ENCODE measurements around the gene NSUN4. TPM values are rescaled to one million over a fixed set of nuclear protein-coding genes. Genes with fewer than 3 reads are reported as not detected.
A peak's percentile ranks its signal among the peaks of the same experiment; 100 is the strongest.
"Not testable (repeated sequence)": the region's sequence is repeated elsewhere in the genome, so short reads cannot be mapped to it uniquely, and the experiment has no call there.

The NSUN4 gene
- total RNA-seq, 4 donors from 2014 or later, result 15.6 to 62.3 (median 22.9) TPM

GRCh38 chr1:46309401-46310159, 31.0 kb upstream of the NSUN4 start:
- whole genome bisulfite sequencing, 2 donors, result 85 to 92% methylated on average over 16 of the region's 16 CpGs
- DNase-seq (ENCODE audit: low spot score in 2 of 2), result peak in 1 of 2 donors; percentile 40
- TF ChIP-seq POLR2A (IDR thresholded peaks at IDR 0.05) (no peak), CTCF (IDR thresholded peaks at IDR 0.05) (no peak)
- intact Hi-C loops (cut with DNase I; ENCODE audit: low total_unique reads), result no loop called here
- H3K4me3 ChIP-seq (ENCODE audit: low read depth, poor library complexity, severe bottlenecking), result no peak overlapping the region

DNA sequence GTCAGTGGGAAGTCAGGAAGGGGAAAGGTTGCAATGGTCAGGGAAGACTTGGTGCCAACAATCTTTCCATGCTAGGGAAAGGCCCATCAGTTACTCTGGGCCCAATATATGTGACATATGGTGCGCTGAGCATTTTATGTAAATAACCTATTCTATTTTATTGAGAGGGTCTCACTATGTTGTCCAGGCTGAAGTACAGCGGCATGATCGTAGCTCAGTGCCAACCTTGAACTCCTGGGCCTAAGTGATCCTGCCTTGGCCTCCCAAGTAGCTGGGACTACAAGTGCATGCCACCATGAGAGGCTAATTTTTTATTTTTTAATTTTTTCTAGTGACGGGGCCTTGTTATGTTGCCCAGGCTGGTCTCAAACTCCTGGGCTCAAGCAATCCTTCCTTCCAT, 30.3 kb upstream of the NSUN4 start:
- peak in 1 of 2 donors; percentile 21 for DNase-seq (ENCODE audit: low spot score in 2 of 2)
- 94 to 95% methylated on average over 4 of the region's 4 CpGs for WGBS, 2 donors
- TF ChIP-seq POLR2A (IDR thresholded peaks at IDR 0.05), result no peak
- no peak for TF ChIP-seq CTCF (IDR thresholded peaks at IDR 0.05)
- intact Hi-C loops (cut with DNase I; ENCODE audit: low total_unique reads), result no loop called here
- H3K4me3 ChIP-seq (ENCODE audit: low read depth, poor library complexity, severe bottlenecking), result no peak overlapping the region

GRCh38 chr1:46315669-46316403, 24.8 kb upstream of the NSUN4 start:
- DNase-seq (ENCODE audit: low spot score in 2 of 2), result no peak
- intact Hi-C loops (cut with DNase I; ENCODE audit: low total_unique reads), result no loop called here
- 79 to 82% methylated on average over 3 of the region's 3 CpGs for WGBS, 2 donors

DNA sequence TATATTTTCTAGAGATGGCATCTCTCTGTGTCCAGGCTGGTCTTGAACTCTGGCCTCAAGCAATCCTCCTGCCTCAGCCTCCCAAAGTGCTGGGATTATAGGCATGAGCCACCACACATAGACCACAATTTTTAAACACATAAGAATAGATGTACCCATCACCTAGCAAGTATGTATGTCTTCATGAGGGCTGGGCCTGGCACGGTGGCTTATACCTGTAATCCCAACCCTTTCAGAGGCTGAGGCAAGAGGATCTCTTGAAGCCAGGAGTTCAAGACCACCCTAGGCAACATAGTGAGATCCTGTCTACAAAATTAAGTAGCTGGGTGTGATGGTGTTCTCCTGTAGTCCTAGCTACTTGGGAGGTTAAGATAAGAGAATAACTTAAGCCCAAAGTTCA, 23.3 kb upstream of the NSUN4 start:
- TF ChIP-seq CTCF (IDR thresholded peaks at IDR 0.05) (no peak), POLR2A (IDR thresholded peaks at IDR 0.05) (no peak)
- no peak overlapping the region for H3K4me3 ChIP-seq (ENCODE audit: low read depth, poor library complexity, severe bottlenecking)
- intact Hi-C loops (cut with DNase I; ENCODE audit: low total_unique reads), result no loop called here
- WGBS, 2 donors, result 94 to 96% methylated on average over 1 of the region's 1 CpG
- peak in 1 of 2 donors; percentile 20 for DNase-seq (ENCODE audit: low spot score in 2 of 2)

More at GRCh38 chr1:46315669-46316403, 24.8 kb upstream of the NSUN4 start:
- no peak overlapping the region for H3K4me3 ChIP-seq (ENCODE audit: low read depth, poor library complexity, severe bottlenecking)
- no peak for TF ChIP-seq CTCF (IDR thresholded peaks at IDR 0.05)
- no peak for TF ChIP-seq POLR2A (IDR thresholded peaks at IDR 0.05)

- intact Hi-C loops (cut with DNase I; ENCODE audit: low total_unique reads); H3K4me3 ChIP-seq (ENCODE audit: low read depth, poor library complexity, severe bottlenecking): not testable (repeated sequence)
- WGBS, 2 donors, result 94 to 95% methylated on average over 6 of the region's 6 CpGs
- DNase-seq (ENCODE audit: low spot score in 2 of 2), result peak in 1 of 2 donors; percentile 12
Observed at GRCh38 chr1:46319301-46319700, 21.3 kb upstream of the NSUN4 start.

- DNase-seq (ENCODE audit: low spot score in 2 of 2), result peak in 1 of 2 donors; percentile 42
- 83% methylated on average over 13 of the region's 13 CpGs for WGBS, 2 donors
- H3K4me3 ChIP-seq (ENCODE audit: low read depth, poor library complexity, severe bottlenecking), result not testable (repeated sequence)
- intact Hi-C loops (cut with DNase I; ENCODE audit: low total_unique reads), result loop anchor here (10.0 kb wide), 1 partner anchor 55 kb away; no protein-coding TSS in a partner anchor
Observed at GRCh38 chr1:46319960-46320914, 20.4 kb upstream of the NSUN4 start.

DNA sequence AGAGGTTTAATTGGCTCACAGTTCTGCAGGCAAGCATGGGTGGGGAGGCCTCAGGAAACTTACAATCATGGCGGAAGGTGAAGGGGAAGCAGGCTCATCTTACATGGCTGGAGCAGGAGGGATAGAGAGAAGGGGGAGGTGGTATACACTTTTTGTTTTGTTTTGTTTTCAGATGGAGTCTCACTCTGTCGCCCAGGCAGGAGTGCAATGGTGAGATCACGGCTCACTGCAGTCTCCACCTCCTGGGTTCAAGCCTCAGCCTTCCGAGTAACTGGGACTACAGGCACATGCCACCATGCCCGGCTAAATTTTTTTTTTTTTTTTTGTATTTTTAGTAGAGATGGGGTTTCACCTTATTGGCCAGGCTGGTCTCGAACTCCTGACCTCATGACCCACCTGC, 18.4 kb upstream of the NSUN4 start:
- 90 to 94% methylated on average over 6 of the region's 6 CpGs for WGBS, 2 donors
- intact Hi-C loops (cut with DNase I; ENCODE audit: low total_unique reads), result loop anchor here (10.0 kb wide), 1 partner anchor 57 kb away; no protein-coding TSS in a partner anchor
- not testable (repeated sequence) for H3K4me3 ChIP-seq (ENCODE audit: low read depth, poor library complexity, severe bottlenecking)
- DNase-seq (ENCODE audit: low spot score in 2 of 2), result peak in 1 of 2 donors; percentile 39

DNA sequence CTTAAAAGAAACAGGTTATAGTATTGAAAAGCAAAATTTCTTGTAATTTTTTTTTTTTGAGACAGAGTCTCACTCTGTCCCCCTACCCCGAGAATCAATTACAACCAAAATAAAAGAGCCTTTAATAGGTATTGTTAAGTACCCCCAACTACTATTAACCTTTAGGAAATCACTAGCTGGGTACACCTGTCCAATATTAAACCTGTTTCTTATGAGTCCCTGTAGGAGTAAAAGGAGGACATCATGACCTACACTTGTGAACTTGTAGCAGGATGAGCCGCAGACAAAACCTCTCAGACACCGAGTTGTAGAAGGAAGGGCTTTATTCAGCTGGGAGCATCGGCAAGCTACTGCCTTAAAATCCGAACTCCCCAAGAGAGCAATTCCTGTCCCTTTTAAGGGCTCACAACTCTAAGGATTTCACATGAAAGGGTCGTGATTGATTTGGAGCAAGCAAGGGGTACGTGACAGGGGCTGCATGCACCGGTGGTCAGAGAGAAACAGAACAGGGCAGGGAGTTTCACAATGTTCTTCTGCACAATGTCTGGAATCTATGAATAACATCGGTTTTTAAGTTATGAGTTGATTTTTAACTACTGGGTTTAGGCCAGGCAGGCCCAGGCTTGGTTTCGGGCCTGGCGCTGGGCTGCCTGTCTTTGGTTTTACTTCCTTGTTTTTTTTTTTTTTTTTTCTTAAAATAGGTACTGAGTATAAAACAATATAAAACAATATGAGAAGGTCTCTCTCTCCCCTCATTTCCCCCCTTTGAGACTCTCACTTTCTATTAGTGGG, 15.1 kb upstream of the NSUN4 start:
- not testable (repeated sequence) for H3K4me3 ChIP-seq (ENCODE audit: low read depth, poor library complexity, severe bottlenecking); DNase-seq (ENCODE audit: low spot score in 2 of 2)
- 86 to 87% methylated on average over 11 of the region's 11 CpGs for WGBS, 2 donors
- intact Hi-C loops (cut with DNase I; ENCODE audit: low total_unique reads), result loop anchor here (10.0 kb wide), 1 partner anchor 61 kb away; no protein-coding TSS in a partner anchor

- 92 to 96% methylated on average over 7 of the region's 7 CpGs for WGBS, 2 donors
- DNase-seq (ENCODE audit: low spot score in 2 of 2); H3K4me3 ChIP-seq (ENCODE audit: low read depth, poor library complexity, severe bottlenecking): not testable (repeated sequence)
- intact Hi-C loops (cut with DNase I; ENCODE audit: low total_unique reads), result loop anchor here (10.0 kb wide), 1 partner anchor 63 kb away; no protein-coding TSS in a partner anchor
Observed at GRCh38 chr1:46328182-46328581, 12.4 kb upstream of the NSUN4 start.

Measured in lower leg skin (tissue), 4 donors.